HG02798 (cell line): Measurements from ENCODE around the gene OR1N1.
"Not testable (repeated sequence)": the region's sequence is repeated elsewhere in the genome, so short reads cannot be mapped to it uniquely, and the experiment has no call there.

Source experiments
- ATAC-seq: cut with Tn5 transposase; IDR thresholded peaks from one replicate; pipeline ENCODE4 v1.9.1; 2021; ENCODE audit warnings: mild to moderate bottlenecking; ENCODE audit not compliant: unreplicated experiment, poor library complexity

OR1N1 gene, protein sequence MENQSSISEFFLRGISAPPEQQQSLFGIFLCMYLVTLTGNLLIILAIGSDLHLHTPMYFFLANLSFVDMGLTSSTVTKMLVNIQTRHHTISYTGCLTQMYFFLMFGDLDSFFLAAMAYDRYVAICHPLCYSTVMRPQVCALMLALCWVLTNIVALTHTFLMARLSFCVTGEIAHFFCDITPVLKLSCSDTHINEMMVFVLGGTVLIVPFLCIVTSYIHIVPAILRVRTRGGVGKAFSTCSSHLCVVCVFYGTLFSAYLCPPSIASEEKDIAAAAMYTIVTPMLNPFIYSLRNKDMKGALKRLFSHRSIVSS

DNA sequence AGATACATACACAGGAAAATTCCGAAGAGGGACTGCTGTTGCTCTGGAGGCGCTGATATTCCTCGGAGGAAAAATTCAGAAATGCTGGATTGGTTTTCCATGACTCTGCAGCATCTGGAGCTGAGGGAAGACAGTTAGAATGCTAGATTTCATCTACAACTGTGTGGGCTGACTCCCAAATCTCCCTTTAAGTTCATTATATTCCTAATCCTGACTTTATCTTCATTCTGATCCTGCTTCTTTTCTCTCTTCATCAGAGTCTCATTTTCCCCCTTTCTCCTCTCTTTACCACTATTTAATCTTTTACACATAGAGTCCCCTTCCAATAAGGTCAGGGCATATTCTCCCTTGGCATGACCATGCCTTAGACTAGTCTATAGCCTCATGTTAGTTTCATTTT, at the start of gene OR1N1:
OR1N1 (minus strand) TSS at position 101 of the 400 bp plus-strand sequence; CDS start at position 101, 0 bp downstream.
- ATAC-seq = no peak

DNA sequence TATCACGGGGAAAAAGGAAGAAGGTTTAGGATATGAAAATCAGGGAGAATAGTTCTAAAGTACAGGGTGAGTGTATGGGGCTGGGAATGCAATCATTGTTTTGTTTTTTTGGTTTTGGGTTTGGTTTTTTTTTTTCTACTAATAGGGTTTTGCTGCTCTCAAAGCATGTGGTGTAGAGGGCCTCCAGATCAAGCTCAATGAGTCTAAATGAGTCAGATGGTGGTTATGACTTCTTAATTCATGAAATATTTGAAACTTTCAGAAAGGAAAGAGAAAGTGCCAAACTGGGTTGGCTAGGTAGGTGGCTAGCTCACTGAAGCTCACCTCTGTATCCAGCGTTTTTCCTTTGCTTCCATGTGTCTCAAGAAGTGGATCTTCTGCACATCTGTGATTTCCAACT, 45.4 kb upstream of the OR1N1 start:
- ATAC-seq = no peak

DNA sequence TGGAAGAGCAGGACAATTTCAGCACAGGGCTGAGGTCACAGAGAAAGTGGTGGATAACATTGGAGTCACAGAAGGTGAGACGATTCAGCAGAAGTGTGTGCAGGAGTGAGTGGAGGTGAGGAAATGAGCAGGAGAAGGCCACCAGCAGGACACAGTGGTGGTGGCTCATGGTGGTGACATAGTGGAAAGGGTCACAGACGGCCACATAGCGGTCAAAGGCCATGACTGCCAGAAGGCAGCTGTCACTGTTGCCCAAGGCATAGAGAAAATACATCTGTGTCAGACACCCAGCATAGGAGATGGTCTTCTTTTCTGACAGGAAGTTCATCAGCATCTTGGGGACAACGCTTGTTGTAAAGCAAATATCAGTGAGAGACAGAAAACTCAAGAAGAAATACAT, 40.8 kb upstream of the OR1N1 start:
- ATAC-seq = no peak

DNA sequence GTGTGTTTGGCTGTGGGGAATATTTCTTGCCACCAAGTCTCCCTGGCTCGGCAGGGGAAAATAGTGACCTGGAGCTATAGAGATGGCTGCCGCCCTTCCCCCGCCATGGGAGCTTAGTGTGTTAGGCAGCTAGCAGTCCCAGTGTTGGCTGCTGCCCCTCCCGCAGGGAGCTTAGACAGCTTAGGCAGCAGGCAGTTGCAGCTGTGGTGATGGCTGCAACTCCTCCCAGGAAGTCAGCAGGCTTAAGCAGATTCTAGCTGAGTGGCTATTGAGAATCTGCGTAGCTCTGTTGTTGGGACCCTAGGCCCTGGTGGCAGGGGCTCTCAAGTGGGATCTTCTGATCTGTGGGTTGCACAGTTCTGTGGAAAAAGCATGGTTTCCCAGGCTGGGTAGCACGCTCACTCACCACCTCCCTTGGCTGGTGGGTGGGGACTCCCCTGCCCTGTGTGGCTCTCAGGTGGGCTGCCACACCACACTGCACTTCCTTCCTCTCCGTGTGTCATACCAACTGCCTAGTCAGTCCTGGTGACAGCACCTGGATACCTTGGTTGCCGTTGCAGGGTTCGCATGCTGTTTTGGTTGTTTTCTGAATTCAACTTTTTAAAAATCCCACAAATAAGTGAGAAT, 35.2 kb upstream of the OR1N1 start:
- ATAC-seq = no peak

DNA sequence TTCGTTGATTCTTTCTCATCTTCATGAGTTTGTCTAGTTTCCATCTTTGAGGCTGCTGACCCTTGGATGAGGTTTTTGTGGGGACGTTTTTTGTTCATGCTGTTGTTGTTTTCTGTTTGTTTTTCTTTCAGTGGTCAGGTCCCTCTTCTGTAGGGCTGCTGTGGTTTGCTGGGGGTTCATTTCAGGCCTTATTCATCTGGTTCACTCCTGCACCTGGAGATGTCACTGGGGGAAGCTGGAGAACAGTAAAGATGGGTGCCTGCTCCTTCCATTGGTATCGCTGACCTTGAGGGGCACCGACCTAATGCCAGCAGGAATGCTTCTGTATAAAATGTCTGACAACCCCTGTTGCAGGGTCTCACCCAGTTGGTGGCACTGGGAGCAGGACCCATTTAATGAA, 34.4 kb upstream of the OR1N1 start:
- ATAC-seq = no peak

DNA sequence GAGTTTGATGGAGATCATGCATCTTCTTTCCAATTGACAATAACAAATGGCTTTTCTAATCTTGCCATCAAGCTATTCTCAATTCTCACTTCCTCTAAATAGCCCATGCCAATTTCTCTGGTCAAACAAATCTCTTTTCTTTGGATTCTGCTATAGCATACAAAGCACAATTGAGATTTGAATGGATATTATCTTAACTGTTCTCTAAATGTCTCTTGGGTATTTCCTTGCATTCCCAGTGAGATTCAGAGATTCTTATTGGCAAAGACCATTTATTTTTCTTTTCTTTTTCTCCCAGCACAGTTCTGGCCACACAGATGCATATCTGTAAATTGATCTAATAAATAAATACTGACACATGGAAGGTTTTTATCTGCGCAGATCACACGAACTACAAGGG, 25.7 kb upstream of the OR1N1 start, which contains the start of gene OR1N2:
OR1N2 (plus strand) TSS at position 301 of the 400 bp plus-strand sequence. CDS start 100 bp downstream, outside the sequence.
- no peak for ATAC-seq

DNA sequence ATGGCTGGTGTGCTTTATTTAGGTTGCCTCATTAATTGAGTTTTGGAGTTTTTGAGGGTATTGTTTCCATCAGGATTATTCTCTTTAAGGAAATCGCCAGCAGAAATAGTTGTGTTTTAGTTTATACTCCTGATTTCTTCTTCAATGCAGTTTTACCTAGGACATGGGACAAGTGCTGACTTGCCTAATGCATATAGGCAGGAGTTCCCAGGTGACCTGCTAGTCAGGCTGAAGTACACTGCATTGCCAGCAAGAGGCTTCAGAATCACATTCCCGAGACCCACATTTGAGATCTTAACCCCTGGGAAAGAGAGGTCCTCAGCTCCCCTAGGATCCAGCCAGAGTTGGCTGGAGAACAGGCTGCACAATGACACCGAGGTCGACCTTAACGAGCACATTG, 24.3 kb upstream of the OR1N1 start:
- no peak for ATAC-seq

DNA sequence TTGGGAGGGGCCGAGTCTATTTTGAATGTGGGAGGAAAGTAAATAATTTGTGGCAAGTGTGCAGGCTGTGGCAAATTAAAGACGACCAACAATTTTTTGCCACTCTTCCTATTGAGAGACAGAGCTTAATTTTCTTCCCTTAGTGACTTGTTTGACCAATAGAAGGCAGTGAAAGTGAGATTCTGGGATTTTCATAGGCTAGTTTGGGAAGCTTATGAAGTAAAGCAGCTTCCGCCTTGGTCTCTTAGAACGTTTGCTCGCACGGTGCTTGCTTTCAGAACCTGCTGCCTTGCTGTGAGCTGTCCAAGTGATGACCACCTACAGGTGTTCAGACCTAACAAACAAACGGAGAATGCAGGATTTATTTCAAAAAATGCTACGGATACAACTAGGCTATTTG, 19.1 kb upstream of the OR1N1 start:
- ATAC-seq = no peak

DNA sequence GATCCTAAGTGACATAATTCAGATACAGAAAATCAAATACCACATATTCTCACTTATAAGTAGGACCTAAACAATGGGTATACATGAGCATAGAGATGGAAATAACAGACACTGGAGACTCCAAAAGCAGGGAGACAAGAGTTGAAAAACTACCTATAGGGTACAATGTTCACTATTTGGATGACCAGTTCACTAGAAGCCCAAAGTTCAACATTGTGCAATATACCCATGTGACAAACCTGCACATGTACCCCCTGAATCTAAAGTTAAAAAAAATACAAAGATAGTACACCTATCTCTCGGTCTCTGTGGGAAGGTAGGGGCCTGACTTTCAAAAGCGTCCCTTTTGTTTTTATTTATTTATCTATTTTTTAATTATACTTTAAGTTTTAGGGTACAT, 11.7 kb upstream of the OR1N1 start:
- ATAC-seq = no peak

DNA sequence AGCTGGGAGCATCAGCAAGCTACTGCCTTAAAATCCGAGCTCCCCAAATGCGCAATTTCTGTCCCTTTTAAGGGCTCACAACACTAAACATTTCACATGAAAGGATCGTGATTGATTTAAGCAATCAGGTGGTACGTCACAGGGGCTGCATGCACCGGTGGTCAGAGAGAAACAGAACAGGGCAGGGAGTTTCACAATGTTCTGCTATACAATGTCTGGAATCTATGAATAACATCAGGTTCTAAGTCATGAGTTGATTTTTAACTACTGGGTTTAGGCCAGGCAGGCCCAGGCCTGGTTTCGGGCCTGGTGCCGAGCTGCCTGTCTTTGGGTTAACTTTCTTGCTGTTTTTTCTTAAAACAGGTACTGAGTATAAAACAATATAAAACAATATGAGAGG, 10.0 kb upstream of the OR1N1 start:
- not testable (repeated sequence) for ATAC-seq

DNA sequence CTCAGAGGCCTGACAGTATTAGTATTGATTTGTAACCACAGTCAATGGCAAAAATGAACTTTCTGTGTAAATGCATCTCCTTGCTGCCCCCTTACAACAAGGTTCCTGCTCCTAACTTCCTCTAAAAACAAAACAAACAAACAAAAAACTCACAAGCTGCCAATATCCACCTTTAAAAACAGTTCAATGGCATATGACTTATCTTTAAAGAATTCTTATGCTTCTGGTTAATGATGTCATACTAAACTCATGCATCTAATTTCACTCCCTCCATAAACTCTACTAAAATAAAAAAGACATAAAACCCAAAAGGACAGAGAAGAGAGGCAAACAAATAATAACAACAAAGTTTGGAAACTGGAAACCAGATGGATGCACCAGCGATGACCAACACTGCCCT, 9.0 kb upstream of the OR1N1 start:
- no peak for ATAC-seq

DNA sequence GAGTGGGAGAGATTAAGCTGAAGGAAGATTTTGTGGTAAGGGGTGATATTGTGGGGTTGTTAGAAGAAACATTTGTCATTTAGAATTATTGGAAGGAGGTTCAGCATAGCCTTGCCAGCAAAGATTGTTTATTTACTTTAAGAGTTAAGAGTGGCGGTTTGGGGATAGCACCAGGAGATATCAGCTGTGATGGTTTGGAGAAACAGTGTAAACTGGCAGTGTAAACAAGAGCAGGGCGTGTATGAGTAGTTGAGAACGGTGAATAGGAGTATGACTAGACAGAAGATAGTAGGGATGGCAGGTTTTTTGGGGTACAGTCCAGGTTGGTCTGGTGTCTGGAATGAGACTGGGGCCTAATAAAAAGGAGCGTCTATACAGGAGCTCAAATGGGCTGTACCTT, 4.1 kb upstream of the OR1N1 start:
- not testable (repeated sequence) for ATAC-seq

DNA sequence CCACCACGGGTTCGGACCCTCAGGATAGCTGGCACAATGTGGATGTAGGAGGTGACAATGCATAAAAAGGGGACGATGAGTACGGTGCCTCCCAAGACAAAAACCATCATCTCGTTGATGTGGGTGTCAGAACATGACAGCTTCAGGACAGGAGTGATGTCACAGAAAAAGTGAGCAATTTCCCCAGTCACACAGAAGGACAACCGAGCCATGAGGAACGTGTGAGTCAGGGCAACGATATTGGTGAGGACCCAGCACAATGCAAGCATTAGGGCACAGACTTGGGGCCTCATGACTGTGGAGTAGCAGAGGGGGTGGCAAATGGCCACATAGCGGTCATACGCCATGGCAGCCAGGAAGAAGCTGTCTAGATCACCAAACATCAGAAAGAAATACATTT, 491 bp downstream of the OR1N1 start:
- ATAC-seq = no peak

DNA sequence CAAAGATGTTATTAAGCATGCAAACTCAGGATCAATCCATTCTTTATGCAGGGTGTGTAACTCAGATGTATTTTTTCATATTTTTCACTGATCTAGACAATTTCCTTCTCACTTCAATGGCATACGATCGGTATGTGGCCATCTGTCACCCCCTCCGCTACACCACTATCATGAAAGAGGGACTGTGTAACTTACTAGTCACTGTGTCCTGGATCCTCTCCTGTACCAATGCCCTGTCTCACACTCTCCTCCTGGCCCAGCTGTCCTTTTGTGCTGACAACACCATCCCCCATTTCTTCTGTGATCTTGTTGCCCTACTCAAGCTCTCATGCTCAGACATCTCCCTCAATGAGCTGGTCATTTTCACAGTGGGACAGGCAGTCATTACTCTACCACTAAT, 7.7 kb downstream of the OR1N1 start:
- no peak for ATAC-seq

DNA sequence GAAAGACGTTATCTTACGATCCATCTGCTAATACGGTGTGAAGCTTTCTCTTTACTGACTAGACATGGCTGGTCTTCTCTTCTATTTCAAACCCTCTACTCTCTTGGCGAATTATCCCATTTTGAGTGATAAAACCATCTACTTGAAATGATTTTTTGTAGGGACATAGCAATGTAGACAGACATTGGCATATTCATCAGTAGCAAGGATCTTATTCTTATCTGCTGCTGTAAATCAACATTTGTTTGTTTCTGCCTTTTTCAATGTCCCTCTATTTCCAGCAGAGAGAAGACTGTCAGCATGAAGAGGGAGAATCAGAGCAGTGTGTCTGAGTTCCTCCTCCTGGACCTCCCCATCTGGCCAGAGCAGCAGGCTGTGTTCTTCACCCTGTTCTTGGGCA, 8.3 kb downstream of the OR1N1 start, which contains the start of gene OR1J4:
OR1J4 (plus strand) TSS at position 301 of the 400 bp plus-strand sequence; CDS start at position 301, 0 bp downstream.
- no peak for ATAC-seq

DNA sequence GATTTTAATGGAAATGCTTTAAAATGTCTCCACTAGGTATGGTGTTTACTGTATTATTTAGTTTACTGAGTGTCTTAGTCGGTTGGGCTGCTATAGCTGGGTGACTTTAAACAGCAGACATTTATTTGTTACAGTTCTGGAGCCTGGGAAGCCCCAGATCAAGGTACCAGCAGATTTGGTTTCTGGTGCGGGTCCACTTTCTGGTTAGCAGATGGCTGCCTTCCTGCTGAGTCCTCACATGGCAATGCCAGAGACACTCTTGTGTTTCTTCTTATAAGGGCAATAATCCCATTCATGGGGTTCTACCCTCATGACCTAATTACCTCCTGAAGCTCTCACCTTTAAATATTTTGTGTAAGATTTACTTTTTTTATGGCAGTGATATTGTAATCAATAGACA, 8.9 kb downstream of the OR1N1 start:
- ATAC-seq = no peak

DNA sequence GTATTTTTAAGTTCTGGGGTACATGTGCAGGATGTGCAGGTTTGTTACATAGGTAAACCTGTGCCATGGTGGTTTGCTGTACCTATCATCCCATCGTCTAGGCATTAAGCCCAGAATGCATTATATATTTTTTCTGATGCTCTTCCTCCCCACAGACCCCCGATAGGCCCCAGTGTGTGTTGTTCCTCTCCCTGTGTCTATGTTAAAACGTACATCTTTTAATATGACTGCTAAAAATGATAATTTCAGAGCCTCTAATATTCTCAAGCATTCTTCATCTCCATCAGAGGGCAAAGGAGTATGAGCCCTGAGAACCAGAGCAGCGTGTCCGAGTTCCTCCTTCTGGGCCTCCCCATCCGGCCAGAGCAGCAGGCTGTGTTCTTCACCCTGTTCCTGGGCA, 16.6 kb downstream of the OR1N1 start, which contains the start of gene OR1J2:
OR1J2 (plus strand) TSS at position 301 of the 400 bp plus-strand sequence; CDS start at position 301, 0 bp downstream.
- no peak for ATAC-seq

DNA sequence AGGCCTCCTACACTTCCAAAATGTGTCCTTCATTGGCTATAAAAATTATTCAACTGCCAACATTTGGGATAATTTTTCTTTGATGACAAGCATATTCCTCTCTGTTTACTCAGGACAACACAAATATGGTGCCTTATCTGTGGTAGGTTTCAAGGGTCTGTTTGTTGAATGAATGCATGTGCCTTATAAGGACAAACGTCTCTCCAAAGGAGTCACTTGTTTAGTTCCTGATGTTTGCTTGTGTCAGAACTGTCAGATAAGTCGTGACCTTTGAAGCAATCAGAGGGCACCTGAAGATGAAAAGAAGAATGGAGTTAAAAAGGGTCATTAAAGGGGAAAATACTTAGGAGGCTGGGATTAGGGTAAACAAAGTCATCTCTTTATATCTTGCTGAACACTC, 20.1 kb downstream of the OR1N1 start:
- no peak for ATAC-seq

DNA sequence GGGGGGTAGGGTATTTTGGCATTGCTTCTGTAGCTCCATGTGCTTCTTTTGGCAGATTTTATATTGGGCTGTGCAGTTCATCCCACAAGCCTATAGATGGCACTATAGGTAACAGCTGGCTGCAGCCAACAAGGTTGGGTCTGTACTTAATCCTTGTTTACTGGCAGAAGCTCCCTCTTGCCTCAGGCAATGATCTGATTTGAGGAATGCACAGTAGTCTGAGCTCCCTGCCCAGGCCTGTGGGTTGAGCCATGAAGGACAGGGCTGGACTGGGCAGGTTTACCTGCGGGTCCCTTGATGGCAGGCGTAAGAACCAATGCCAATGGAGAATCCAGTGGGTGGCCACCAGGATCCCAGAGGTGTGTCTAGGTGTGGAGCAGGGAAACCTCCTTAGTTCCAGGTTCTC, 28.2 kb downstream of the OR1N1 start:
- no peak for ATAC-seq

DNA sequence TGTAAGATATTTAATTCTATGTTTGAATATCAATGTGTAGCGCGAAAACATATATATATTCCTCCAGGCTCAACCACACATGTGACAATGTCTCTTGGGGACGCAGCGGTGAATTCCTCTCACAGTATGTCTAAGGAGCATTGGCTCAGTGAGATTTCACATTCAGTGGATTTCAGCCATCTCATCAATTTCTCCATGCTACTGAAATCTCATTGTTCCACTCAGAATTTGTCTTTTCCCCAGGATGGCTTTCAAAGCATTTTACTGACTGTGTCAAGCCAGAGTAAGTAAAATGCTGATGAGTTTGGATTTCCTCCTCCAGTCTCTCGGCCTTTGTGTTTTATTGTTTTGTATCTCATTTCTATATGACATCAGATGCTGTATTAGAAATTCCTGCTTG, 48.0 kb downstream of the OR1N1 start:
- no peak for ATAC-seq

DNA sequence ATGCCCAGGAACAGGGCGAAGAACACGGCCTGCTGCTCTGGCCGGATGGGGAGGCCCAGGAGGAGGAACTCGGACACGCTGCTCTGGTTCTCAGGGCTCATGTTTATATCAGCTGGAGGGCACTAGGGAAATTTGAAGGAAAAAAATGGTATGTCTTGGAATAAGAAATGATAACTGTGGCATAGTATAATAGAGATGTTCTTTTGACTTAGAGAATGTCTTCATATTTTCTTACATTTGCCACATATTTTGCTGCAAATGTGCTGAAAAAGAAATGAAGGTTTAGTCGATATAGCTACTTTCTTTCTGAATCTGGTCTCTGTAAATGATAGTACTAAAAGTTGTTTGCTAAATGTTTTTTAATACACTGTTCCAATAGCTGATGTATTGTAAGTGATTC, 49.3 kb downstream of the OR1N1 start, which contains the start of gene OR1J1:
OR1J1 (minus strand) TSS at position 101 of the 400 bp plus-strand sequence; CDS start at position 101, 0 bp downstream.
- no peak for ATAC-seq

DNA sequence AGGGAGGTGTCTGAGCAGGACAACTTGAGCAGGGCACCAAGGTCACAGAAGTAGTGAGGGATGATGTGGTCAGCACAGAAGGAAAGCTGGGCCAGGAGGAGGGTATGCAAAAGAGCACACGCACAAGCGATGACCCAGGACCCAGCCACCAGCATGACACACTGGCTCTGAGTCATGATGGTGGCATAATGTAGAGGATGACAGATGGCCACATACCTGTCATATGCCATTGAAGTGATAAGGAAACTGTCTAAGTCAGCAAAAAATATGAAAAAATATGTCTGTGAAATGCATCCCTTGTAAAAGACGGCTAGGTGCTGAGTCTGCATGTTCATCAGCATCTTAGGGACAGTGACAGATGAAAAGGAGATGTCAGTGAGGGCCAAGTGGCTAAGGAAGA, 49.7 kb downstream of the OR1N1 start:
- ATAC-seq = no peak
